HCT116 (cell line): ENCODE data around the gene TTF1. TPM values are rescaled to one million over a fixed set of nuclear protein-coding genes. Genes with fewer than 3 reads are reported as not detected.

Experiments used
- ATAC-seq: fragments of 200-7000 bp; cut with Tn5 transposase; 2 replicates; pipeline ENCODE4 v1.9.1; 2020; ENCODE audit warnings: mild to moderate bottlenecking, moderate library complexity
- BruUV-seq: library from RNA; stranded (reverse); fragments of 400-500 nt; replicated peaks from 2 replicates; lab custom pipeline; 2021; lab: Mats Ljungman, UMichigan
- CTCF ChIA-PET: fragments of 300-600 bp; sonication (Branson Sonifier 250); formaldehyde crosslinking; loops from one replicate; lab custom pipeline; 2021; ENCODE audit warnings: antibody characterized with exemption; lab: Charles Lee
- POLR2A ChIA-PET: fragments of 300-600, 350-600 bp; sonication (Branson Sonifier 250); formaldehyde crosslinking; loops from one replicate; lab custom pipeline; 2021; ENCODE audit warnings: antibody characterized with exemption; lab: Charles Lee
- RAD21 ChIA-PET, 2 experiments: fragments of 300-600 bp; sonication (Branson Sonifier 250); formaldehyde crosslinking; loops; one replicate each; lab custom pipeline; 2023; ENCODE audit warnings: low total read pairs in 2 of 2; ENCODE audit not compliant: uncharacterized antibody in 2 of 2, unreplicated experiment in 2 of 2, low non-redundant PET in 1 of 2; lab: Charles Lee
- DNase-seq: peaks from one replicate; pipeline ENCODE4 v3.0.0-alpha.2; 2010; ENCODE audit warnings: low read depth, low spot score
- H2AFZ ChIP-seq: fragments of 200-600 bp; shearing (Covaris generic), sonication (generic); 2 replicates; pipeline ENCODE4 v1.6.1; 2017; ENCODE audit warnings: low read depth, mixed run types, mixed read lengths, antibody characterized with exemption, low read length; ENCODE audit not compliant: poor library complexity, severe bottlenecking
- H3K27ac ChIP-seq: 2 replicates; pipeline ENCODE4 v1.5.1; 2012; ENCODE audit warnings: low read depth, low read length
- H3K27me3 ChIP-seq: fragments of 200-600 bp; sonication (generic); 2 replicates; pipeline ENCODE4 v1.6.1; 2016; ENCODE audit warnings: mixed run types, low read length, mixed read lengths; ENCODE audit not compliant: insufficient read depth
- H3K36me3 ChIP-seq, 2 experiments: fragments of 200-500 bp in 1 of 2; fragments of 200-600 bp in 1 of 2; sonication (Bioruptor generic) in 1 of 2; sonication (generic) in 1 of 2; 2 replicates each; pipeline versions ENCODE4 v1.5.1 to v1.6.1; 2014 to 2016; ENCODE audit warnings: low read length in 2 of 2, inconsistent platforms in 1 of 2, mixed read lengths in 1 of 2, mixed run types in 1 of 2; ENCODE audit not compliant: insufficient read depth in 2 of 2, control insufficient read depth in 1 of 2
- H3K4me1 ChIP-seq, 2 experiments: fragments of 200-600 bp in 1 of 2; sonication (generic) in 1 of 2; 2 replicates each; pipeline versions ENCODE4 v1.5.1 to v1.6.1; 2012 to 2017; ENCODE audit warnings: low read length in 2 of 2, inconsistent platforms in 1 of 2, mild to moderate bottlenecking in 1 of 2, mixed read lengths in 1 of 2, mixed run types in 1 of 2, moderate library complexity in 1 of 2; ENCODE audit not compliant: insufficient read depth in 2 of 2, control insufficient read depth in 1 of 2
- H3K4me2 ChIP-seq: fragments of 200-600 bp; sonication (generic); 2 replicates; pipeline ENCODE4 v1.6.1; 2017; ENCODE audit warnings: mixed run types, low read length, mixed read lengths
- H3K4me3 ChIP-seq, 2 experiments: fragments of 200-600 bp in 1 of 2; sonication (generic) in 1 of 2; replicated peaks in 1 of 2; 2 replicates each; pipeline ENCODE4 v1.5.1; 2011 to 2016; ENCODE audit warnings: low read length in 2 of 2, control low read depth in 1 of 2, low read depth in 1 of 2, mild to moderate bottlenecking in 1 of 2, mixed read lengths in 1 of 2, mixed run types in 1 of 2
- H3K79me2 ChIP-seq: fragments of 200-600 bp; sonication (generic); 2 replicates; pipeline ENCODE4 v1.6.1; 2017; ENCODE audit warnings: mild to moderate bottlenecking, mixed run types, low read length, moderate library complexity, mixed read lengths; ENCODE audit not compliant: insufficient read depth
- H3K9ac ChIP-seq: fragments of 200-600 bp; sonication (generic); 2 replicates; pipeline ENCODE4 v1.6.1; 2016; ENCODE audit warnings: low read length, mixed read lengths
- H3K9me2 ChIP-seq: fragments of 200-600 bp; sonication (generic), shearing (Covaris generic); 2 replicates; pipeline ENCODE4 v1.6.1; 2017; ENCODE audit warnings: mixed run types, mild to moderate bottlenecking, moderate library complexity; ENCODE audit not compliant: insufficient read depth
- H3K9me3 ChIP-seq, 2 experiments: fragments of 200-500 bp in 1 of 2; fragments of 200-600 bp in 1 of 2; sonication (Bioruptor generic) in 1 of 2; sonication (generic) in 1 of 2; 2 replicates each; pipeline ENCODE4 v1.6.1; 2014 to 2017; ENCODE audit warnings: low read length in 2 of 2, mixed read lengths in 2 of 2, inconsistent platforms in 1 of 2, low read depth in 1 of 2, mild to moderate bottlenecking in 1 of 2, mixed run types in 1 of 2, moderate library complexity in 1 of 2; ENCODE audit not compliant: control insufficient read depth in 1 of 2, insufficient read depth in 1 of 2
- H4K20me1 ChIP-seq: fragments of 200-600 bp; sonication (generic), shearing (Covaris generic); 2 replicates; pipeline ENCODE4 v1.6.1; 2017; ENCODE audit warnings: mixed run types, mild to moderate bottlenecking, moderate library complexity; ENCODE audit not compliant: insufficient read depth
- CBX3 ChIP-seq: IDR thresholded peaks from 2 replicates; pipeline ENCODE4 v1.6.1; 2012; ENCODE audit warnings: low read depth
- EGR1 ChIP-seq: IDR thresholded peaks from 2 replicates; pipeline ENCODE4 v1.6.1; 2012; ENCODE audit warnings: low read depth
- ELF1 ChIP-seq: IDR thresholded peaks from 2 replicates; pipeline ENCODE4 v1.6.1; 2012; ENCODE audit warnings: low read depth, borderline replicate concordance
- EZH2 ChIP-seq: fragments of 200-600 bp; sonication (generic); IDR thresholded peaks from 2 replicates; pipeline ENCODE4 v1.6.1; 2017; ENCODE audit warnings: antibody characterized with exemption, mixed run types
- EZH2phosphoT487 ChIP-seq: fragments of 200-600 bp; IDR thresholded peaks from 2 replicates; pipeline ENCODE4 v1.6.1; 2018; ENCODE audit warnings: antibody characterized with exemption, borderline replicate concordance
- JUND ChIP-seq: IDR thresholded peaks from 2 replicates; pipeline ENCODE4 v1.6.1; 2012
- POLR2A ChIP-seq: IDR thresholded peaks from 2 replicates; pipeline ENCODE4 v1.7.0; 2011; ENCODE audit warnings: borderline replicate concordance; ENCODE audit not compliant: insufficient read depth, insufficient read length; ENCODE audit errors: extremely low read depth
- RAD21 ChIP-seq: IDR thresholded peaks from 2 replicates; pipeline ENCODE4 v1.6.1; 2012; ENCODE audit warnings: low read depth, mild to moderate bottlenecking
- SIN3A ChIP-seq: IDR thresholded peaks from 2 replicates; pipeline ENCODE4 v1.6.1; 2012; ENCODE audit warnings: low read depth
- SRF ChIP-seq: IDR thresholded peaks from 2 replicates; pipeline ENCODE4 v1.6.1; 2012; ENCODE audit warnings: low read depth
- TCF7L2 ChIP-seq: IDR thresholded peaks from 2 replicates; pipeline ENCODE4 v1.7.0; 2011; ENCODE audit warnings: borderline replicate concordance, inconsistent platforms; ENCODE audit not compliant: insufficient read depth, insufficient read length; ENCODE audit errors: extremely low read depth
- YY1 ChIP-seq: IDR thresholded peaks from 2 replicates; pipeline ENCODE4 v1.6.1; 2011; ENCODE audit warnings: low read length, low read depth, moderate library complexity, mild to moderate bottlenecking; ENCODE audit not compliant: insufficient replicate concordance; ENCODE audit errors: extremely low read depth
- ZFX ChIP-seq: fragments of 450-650 bp; IDR thresholded peaks from 2 replicates; pipeline ENCODE4 v1.6.1; 2017
- ZNF274 ChIP-seq: fragments of 200-500 bp; sonication (Bioruptor generic); IDR thresholded peaks from 2 replicates; pipeline ENCODE4 v1.6.1; 2014; ENCODE audit warnings: mild to moderate bottlenecking, low read depth, low read length, inconsistent platforms
- intact Hi-C: fragments of 100-400 bp; cut with micrococcal nuclease; formaldehyde crosslinking; loops from 2 replicates; pipeline ENCODE4 v1.10.0; 2022
- total RNA-seq: library from RNA; stranded (reverse); gene quantifications from one replicate; pipeline ENCODE4 v1.2.1, GENCODE V29; 2021; ENCODE audit not compliant: unreplicated experiment
- TF ChIP-seq, protein P1 (sequence below): IDR thresholded peaks from 2 replicates; pipeline ENCODE4 v1.6.1; 2012; ENCODE audit warnings: low read depth
- TF ChIP-seq, protein P2 (sequence below): IDR thresholded peaks from 2 replicates; pipeline ENCODE4 v1.6.1; 2012
- TF ChIP-seq, protein P3 (sequence below): IDR thresholded peaks from 2 replicates; pipeline ENCODE4 v1.6.1; 2012

The TTF1 gene
- total RNA-seq, 1 experiment from 2014 or later: 14.5 TPM

DNA sequence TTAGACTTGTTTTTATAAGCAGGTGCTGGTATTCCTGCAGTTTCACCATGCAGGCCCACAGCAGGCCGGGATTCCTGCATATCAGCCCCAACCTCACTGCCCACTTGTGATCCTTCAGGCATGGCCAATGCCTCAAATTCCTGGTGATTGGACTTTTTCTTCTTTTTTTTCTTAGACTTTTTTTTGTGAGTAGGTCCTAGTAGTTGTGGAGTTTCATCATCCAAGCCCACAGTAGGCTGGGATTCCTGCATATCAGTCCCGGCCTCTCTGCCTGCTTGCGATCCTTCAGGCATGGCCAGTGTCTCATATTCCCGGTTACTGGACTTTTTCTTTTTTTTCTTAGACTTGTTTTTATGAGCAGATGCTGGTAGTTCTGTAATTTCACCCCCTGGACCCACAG is 4.8 kb downstream of the TTF1 start:
- ATAC-seq (no peak), DNase-seq (no peak)
- no TSS peak for BruUV-seq
- peaks cover 19 to 36% of the 10 kb centered on the region in 2 experiments for H3K36me3 ChIP-seq
- H3K4me3 ChIP-seq: no peak overlapping the region
- H2AFZ ChIP-seq: no peak overlapping the region
- no peaks in the 10 kb centered on the region for H4K20me1 ChIP-seq
- H3K4me2 ChIP-seq: no peak overlapping the region
- H3K79me2 ChIP-seq: peaks cover 50% of the 10 kb centered on the region
- no peaks in the 10 kb centered on the region for H3K27me3 ChIP-seq
- no peaks in the 10 kb centered on the region for H3K9me3 ChIP-seq
- ChIA-PET POLR2A (no interaction called here), RAD21 (no interaction called here), CTCF (no interaction called here)
- TF ChIP-seq EZH2 (no peak), SRF (no peak), JUND (no peak)
- TF ChIP-seq, protein P1, sequence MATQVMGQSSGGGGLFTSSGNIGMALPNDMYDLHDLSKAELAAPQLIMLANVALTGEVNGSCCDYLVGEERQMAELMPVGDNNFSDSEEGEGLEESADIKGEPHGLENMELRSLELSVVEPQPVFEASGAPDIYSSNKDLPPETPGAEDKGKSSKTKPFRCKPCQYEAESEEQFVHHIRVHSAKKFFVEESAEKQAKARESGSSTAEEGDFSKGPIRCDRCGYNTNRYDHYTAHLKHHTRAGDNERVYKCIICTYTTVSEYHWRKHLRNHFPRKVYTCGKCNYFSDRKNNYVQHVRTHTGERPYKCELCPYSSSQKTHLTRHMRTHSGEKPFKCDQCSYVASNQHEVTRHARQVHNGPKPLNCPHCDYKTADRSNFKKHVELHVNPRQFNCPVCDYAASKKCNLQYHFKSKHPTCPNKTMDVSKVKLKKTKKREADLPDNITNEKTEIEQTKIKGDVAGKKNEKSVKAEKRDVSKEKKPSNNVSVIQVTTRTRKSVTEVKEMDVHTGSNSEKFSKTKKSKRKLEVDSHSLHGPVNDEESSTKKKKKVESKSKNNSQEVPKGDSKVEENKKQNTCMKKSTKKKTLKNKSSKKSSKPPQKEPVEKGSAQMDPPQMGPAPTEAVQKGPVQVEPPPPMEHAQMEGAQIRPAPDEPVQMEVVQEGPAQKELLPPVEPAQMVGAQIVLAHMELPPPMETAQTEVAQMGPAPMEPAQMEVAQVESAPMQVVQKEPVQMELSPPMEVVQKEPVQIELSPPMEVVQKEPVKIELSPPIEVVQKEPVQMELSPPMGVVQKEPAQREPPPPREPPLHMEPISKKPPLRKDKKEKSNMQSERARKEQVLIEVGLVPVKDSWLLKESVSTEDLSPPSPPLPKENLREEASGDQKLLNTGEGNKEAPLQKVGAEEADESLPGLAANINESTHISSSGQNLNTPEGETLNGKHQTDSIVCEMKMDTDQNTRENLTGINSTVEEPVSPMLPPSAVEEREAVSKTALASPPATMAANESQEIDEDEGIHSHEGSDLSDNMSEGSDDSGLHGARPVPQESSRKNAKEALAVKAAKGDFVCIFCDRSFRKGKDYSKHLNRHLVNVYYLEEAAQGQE: no peak
- H3K27ac ChIP-seq: no peak overlapping the region
- intact Hi-C loops: no loop called here
- no peaks in the 10 kb centered on the region for H3K9me2 ChIP-seq
- no peak overlapping the region for H3K9ac ChIP-seq
- H3K4me1 ChIP-seq: peaks cover 5 to 7% of the 10 kb centered on the region in 2 experiments; a peak in 2 of 4 replicates

DNA sequence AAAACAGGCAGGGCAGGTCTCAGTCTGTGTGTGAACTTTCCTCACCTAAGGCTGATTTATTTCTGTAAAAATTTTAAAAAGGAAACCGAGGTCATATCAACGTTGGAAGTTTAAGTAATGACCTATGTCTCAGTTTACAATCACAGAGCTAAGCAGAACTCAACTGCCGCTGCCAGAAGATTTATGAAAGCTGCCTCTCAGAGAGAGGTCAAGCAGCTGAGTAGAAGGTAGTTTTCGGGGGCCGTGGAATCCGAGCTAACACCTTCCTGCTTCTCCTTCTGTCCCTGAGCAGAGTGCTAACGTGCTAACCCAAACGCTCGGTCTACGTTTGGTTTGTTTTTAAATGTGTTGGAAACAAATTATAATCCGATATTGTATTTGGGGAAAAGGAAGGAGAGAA is 11.1 kb downstream of the TTF1 start:
- ChIA-PET CTCF (no interaction called here), RAD21 (no interaction called here), POLR2A (no interaction called here)
- Histone ChIP-seq H4K20me1 (no peaks in the 10 kb centered on the region), H3K4me2 (no peak overlapping the region), H2AFZ (no peak overlapping the region), H3K79me2 (peaks cover 5% of the 10 kb centered on the region; the same call in 1 of the 2 replicates), H3K4me1 (no peaks in the 10 kb centered on the region), H3K27me3 (no peaks in the 10 kb centered on the region), H3K9me2 (no peaks in the 10 kb centered on the region), H3K36me3 (peaks cover 49 to 51% of the 10 kb centered on the region in 2 experiments), H3K27ac (no peak overlapping the region), H3K9ac (no peak overlapping the region), H3K9me3 (no peaks in the 10 kb centered on the region), H3K4me3 (no peak overlapping the region)
- ATAC-seq (no peak), DNase-seq (no peak)
- TF ChIP-seq, protein P2, sequence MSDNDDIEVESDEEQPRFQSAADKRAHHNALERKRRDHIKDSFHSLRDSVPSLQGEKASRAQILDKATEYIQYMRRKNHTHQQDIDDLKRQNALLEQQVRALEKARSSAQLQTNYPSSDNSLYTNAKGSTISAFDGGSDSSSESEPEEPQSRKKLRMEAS: no peak
- no peak for TF ChIP-seq EZH2phosphoT487
- no peak for TF ChIP-seq YY1
- TF ChIP-seq RAD21: no peak
- no peak for TF ChIP-seq JUND
- TF ChIP-seq, protein P3, sequence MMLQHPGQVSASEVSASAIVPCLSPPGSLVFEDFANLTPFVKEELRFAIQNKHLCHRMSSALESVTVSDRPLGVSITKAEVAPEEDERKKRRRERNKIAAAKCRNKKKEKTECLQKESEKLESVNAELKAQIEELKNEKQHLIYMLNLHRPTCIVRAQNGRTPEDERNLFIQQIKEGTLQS: no peak
- no peak for TF ChIP-seq TCF7L2
- no peak for TF ChIP-seq EGR1
- TF ChIP-seq SIN3A: no peak
- TF ChIP-seq EZH2: no peak
- no peak for TF ChIP-seq CBX3
- TF ChIP-seq ZFX: no peak
- no peak for TF ChIP-seq SRF
- TF ChIP-seq ELF1: no peak
- no peak for TF ChIP-seq POLR2A
- TF ChIP-seq ZNF274: no peak
- BruUV-seq: TSS peak; percentile 7
- intact Hi-C loops: loop anchor here (5.0 kb wide), 1 partner anchor 633 kb away; no protein-coding TSS in a partner anchor
